NCI-H2029 treated with DMSO at 0.1 percent for 48 hours (cell line): ENCODE data around the gene GABPB2.
A peak's percentile ranks its signal among the peaks of the same experiment; 100 is the strongest.
"Not testable (repeated sequence)": the region's sequence is repeated elsewhere in the genome, so short reads cannot be mapped to it uniquely, and the experiment has no call there.

Source experiments
- DNase-seq: peaks from one replicate; lab custom pipeline; 2025; lab: John Stamatoyannopoulos, UW

Gene GABPB2

DNA sequence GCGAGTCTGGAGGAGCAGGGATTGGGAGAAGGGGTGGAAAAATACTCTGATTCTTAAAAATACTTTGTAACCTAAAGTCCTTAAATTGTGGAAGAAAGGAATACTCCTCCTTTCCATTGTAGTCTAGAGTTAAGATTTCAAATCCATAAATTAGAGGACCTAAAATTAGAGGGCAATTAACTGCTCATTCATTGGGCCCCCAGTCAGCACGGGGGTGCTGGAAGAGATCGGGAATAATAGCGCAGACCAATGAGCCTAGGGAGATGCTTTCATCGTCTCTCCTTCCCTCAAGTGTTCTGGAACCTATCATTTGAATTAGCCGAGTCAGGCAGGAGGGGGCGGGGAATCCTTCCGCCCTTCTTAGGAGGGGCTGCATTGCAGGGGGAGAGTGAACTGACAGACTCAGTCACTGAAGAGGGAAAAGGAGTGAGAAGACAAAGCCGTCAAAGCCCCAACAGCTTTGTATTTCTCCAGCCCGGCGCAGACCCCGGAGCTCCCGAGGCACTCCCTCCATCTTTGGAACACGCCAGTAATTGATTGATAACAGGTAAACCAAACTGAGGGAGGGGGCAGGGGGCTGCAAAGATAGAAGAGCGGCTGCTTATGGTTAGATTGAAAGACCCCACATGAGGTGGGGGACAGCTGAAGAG lies 10.4 kb upstream of the GABPB2 start, which contains the start of gene MLLT11:
MLLT11 (plus strand) TSS at position 391 of the 650 bp plus-strand sequence. CDS start 6,828 bp downstream, outside the sequence.
- DNase-seq, result no peak

DNA sequence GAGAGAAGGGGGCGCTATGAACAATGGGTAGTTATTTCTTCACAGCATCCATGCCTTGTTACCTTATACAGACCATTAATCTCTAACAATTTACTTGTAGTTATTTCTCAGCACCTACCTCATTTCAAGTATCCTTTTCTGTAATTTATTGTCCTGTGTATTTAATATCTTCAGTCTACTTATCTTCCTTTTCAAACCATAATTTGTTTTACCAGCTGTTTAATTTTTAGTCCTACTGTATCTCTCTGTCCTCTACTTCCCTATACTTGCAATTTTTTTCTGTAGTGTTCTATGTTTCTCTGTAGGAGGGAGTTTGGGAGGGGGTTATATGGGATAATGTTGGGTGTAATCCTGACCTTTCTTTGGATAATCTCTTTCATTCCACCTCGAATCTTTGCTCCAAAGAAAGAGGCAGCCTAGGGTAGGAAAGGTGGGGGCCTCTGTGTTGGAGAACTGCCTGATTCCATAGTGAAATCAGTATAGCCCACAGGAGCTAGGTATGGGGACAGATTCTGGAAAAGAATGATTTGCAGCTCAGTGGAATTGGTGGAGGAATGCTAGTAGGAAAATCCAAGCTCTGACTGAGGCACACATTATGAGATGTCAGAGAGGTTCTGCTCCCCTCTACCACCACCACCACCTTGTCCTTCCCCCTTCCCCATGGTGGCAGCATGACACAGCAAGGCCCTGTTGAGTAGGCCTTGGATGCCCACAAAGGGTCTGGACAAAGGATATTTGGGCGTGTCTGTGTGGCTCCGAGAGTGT lies 9.7 kb upstream of the GABPB2 start:
- no peak for DNase-seq

DNA sequence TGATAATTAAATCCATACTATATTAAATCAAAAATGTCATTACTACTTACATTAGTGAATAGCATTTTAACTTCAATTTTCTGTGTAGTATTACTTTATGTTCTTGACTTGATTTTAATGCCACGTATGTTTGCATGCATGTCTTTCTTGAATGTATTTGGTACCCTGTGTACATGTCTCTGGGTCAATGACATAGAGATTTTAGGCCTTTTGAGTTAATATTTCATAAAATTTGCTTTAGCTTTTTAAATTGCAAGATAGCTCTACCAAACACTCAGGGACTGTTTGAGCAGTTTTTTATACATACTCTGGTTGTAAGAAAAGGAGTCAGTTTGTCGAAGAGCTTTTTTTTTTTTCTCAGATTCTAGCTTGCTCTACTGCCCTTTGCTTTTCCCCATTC lies 8.9 kb upstream of the GABPB2 start:
- DNase-seq, result no peak

DNA sequence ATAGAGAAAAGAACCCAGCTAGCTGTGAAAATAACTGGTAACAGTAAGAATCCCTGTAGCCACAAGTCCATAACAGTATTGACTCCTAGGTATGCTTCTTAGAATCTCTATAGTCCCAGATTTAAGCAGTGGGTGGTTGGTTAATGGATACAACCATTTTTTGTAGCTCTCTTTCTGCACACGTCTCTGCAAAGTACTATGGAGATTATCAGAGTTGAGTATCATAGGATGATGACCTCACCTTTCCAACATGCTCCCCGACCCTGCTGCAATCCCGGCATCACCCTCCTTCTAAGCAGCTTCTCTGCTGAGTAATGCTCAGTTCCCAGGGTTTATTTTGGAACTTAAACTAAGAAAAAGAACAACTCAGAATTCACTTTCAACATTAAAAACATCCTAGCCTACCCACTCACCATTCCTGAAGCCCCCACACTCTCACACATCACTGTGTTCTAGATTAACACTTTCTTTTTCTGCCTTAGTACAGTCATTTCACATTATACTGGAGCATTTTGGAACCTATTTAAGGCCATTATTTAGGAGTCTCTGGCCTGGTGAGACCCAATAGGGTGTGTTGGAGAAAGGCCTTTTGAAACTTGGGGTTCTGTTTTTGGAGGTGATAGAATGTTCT lies 7.7 kb upstream of the GABPB2 start:
- no peak for DNase-seq

DNA sequence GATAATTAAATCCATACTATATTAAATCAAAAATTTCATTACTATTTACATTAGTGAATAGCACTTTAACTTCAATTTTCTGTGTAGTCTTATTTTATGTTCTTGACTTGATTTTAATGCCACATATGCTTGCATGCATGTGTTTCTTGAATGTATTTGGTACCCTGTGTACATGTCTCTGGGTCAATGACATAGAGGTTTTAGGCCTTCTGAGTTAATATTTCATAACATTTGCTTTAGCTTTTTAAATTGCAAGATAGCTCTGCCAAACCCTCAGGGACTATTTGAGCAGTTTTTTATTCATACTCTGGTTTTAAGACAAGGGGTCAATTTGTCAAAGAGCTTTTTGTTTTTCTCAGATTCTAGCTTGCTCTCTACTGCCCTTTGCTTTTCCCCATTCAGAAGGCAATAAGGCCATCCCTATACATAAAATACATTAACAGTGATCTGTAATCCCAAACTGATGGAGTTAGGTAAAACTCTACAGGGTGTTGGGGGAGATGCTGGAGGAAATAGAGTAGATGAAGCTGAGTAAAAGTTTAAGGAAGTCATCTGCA lies 5.4 kb upstream of the GABPB2 start:
- no peak for DNase-seq

DNA sequence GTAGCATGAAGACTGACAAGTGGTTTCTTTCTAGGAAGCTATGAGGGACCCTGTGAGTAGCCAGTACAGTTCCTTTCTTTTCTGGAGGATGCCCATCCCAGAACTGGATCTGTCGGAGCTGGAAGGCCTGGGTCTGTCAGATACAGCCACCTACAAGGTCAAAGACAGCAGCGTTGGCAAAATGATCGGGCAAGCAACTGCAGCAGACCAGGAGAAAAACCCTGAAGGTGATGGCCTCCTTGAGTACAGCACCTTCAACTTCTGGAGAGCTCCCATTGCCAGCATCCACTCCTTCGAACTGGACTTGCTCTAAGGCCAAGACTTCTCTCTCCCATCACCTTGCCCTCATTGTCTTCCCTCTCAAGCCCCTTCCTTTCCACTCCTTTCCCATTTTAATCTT lies 3.4 kb upstream of the GABPB2 start:
- DNase-seq, result no peak

DNA sequence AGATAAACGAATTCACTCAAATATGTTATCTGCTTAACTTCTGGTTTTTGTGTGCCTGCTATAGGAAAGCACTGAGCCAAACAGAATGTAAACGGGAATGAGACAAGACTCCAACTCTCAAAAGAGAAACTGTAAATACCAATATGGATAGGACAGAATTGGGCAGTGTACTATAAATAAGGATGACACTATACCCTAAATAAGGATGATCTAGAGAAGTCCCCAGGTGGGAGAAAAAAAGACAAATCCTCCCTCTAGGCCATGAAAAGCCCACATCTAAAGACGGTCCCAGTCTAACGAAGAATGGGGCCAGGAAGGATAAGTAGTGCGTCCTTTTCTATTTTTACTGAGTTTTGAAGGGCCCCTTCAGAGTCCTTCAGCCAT lies 1.5 kb upstream of the GABPB2 start:
- DNase-seq, result no peak

DNA sequence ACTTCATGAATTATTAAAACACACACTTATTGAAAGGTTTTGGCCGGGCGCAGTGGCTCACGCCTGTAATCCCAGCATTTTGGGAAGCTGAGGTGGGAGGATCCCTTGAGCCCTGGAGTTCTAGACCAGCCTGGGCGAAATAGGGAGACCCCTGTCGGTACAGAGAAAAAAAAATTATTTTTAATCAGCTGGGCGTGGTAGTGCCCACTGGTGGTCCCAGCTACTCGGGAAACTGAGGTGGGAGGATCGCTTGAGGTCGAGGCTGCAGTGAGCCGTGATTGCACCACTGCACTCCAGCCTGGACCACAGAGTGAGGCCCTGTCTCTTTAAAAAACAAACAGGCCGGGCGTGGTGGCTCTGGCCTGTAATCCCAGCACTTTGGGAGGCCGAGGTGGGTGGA lies 1.7 kb downstream of the GABPB2 start:
- no peak for DNase-seq

DNA sequence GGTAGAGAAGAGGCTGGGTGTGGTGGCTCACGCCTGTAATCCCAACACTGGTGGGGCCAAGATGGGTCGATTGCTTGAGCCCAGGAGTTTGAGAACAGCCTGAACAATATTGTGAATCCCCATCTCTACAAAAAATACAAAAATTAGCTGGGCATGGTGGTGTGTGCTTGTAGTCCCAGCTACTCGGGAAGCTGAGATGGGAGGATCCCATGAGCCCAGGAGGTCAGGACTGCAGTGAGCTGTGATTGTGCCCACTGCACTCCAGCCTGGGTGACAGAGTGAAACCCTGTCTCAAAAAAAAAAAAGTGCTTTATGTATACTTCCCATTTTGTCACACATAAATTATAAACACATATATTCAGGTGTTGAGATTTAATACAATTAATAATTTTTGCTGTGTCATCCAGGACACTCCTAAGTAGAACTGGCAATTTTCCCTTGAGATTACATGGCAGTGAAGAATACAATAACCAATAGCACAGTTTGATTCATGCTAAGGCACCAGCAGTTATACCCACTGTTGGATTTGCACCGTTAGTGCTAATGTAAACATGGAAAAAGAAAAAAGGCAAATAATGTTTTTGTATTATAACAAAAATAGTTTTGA lies 15.5 kb downstream of the GABPB2 start:
- no peak for DNase-seq

DNA sequence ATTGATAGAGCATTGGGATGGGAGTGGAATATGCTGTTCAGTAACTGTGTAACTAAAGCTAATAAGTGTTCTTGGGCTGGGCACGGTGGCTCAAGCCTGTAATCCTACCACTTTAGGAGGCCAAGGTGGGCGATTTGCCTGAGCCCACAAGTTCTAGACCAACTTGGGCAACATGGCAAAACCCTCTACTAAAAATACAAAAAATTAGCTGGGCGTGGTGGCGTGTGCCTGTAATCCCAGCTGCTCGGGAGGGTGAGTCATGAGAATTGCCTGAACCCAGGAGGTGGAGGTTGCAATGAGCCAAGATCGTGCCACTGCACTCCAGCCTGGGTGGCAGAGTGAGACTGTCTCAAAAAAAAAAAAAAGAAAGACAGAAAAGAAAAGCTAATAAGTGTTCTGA lies 26.9 kb downstream of the GABPB2 start:
- DNase-seq, result not testable (repeated sequence)

DNA sequence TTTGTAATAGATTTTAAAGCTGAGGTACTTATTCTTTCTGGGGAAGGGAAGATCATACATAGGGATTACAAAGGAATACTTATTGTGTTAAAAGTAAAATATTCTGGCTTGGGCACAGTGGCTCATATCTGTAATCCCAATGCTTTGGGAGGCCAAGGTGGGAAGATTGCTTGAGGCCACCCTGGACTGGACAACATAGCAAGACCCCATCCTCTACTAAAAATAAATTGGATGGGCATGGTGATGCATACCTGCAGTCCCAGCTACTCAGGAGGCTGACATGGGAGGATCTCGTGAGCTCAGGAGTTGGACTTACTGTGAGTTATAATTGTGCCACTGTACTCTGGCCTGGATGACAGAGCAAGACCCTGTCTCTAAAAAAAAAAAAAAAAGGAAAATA lies 27.6 kb downstream of the GABPB2 start:
- DNase-seq, result no peak

DNA sequence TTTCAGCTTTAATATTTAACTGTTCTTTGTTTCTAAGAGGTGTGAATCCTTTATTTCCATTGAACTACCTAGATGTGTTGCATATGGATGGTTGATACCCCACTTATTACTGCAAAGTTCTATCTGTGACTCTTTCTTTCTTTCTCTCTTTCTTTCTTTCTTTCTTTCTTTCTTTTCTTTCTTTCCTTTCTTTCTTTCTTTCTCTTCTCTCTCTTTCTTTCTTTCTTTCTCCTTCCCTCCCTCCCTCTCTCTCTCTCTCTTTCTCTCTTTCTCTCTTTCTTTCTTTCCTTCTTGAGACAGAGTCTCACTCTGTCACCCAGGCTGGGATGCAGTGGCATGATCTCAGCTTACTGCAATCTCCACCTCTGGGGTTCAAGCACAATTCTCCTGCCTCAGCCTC lies 34.1 kb downstream of the GABPB2 start:
- no peak for DNase-seq

DNA sequence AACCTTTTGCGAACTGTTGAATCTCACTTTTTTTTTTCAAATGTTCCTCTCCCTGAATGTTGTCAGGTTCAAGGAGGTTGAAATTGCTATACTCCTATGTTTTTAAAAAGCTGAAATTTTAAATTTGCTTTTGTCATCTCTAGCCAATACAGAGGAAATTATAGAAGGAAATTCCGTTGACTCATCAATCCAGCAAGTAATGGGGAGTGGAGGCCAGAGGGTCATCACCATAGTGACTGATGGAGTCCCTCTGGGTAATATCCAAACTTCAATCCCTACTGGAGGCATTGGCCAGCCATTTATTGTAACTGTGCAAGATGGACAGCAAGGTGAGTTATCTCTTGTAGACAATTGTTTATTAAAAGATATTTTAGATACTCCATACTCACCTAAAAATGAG lies 36.3 kb downstream of the GABPB2 start:
- no peak for DNase-seq

DNA sequence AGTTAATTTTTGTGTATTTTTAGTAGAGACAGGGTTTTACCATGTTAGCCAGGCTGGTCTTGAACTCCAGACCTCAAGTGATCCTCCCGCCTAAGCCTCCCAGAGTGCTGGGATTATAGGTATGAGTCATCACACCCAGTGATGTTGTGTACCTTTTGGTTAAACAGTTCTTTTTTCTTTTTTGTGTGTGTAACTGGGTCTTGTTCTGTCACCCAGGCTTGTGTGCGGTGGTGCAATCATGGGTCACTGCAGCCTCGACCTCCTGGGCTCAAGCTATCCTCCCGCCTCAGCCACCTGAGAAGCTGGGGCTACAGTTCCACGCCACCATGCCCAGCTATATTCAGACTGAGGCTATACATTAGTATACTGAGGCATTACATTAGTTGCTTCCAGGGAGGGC lies 37.8 kb downstream of the GABPB2 start:
- DNase-seq, result no peak

DNA sequence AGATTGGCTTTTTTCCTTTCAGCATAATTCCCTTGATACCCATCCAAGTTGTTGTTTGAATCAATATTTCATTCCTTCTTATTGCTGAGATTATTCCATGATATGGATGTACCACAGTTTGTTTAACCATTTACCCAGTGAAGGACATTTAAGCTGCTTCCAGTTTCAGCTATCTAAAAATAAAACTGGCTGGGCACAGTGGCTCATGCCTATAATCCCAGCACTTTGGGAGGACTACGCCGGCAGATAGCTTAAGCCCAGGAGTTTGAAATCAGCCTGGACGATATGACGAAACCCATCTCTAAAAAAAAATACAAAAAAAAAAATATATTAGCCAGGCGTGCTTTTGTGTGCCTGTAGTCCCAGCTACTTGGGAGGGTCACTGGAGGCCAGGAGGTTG lies 43.3 kb downstream of the GABPB2 start:
- DNase-seq, result no peak

DNA sequence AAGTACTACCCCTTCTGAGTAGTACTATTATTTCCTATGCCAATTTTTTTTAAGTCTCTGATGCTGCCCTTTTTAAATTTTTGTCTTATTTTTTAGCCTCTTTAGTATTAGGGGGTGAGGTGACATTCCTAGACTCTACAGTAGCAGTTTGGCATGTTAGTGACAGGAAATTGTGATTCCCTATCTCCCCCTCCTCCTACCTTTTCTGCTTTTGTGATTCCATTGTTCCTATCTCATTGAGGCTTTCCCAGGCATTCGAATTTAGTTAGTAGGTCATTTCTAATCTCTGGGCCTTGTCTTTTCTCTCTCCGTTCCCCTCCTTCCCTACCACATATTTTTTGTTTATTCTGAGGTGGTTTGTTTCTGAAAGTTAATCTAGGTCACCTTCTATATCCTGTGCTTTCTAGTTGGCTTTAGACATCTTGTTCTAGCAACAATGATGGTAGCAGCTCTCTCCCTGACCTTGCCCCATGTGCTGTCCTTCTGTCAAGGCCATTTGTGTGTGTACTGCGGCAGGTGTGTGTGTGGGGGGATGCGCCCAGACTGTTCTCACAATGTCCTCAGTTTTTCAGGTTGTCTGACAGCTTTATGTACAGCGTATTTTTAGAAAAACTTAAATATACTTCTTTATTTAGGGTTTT lies 54.3 kb downstream of the GABPB2 start:
- DNase-seq, result no peak

DNA sequence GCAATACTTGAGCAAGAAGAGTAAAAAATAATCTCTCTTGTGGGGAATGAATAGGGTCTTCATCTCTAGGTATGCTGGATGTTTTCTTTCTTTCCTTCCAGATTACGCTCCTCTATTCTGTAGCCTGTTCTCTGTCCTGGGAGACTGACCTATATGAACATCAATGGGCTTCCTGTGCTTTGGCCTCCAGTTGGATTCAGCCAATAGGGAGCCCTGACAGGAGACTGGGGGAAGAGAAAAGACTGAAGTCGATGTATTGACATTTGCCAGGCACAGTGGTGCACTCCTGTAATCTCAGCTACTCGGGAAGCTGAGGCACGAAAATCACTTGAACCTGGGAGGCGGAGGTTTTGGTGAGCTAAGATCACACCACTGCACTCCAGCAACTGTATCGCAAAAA lies 58.2 kb downstream of the GABPB2 start:
- DNase-seq, result no peak

DNA sequence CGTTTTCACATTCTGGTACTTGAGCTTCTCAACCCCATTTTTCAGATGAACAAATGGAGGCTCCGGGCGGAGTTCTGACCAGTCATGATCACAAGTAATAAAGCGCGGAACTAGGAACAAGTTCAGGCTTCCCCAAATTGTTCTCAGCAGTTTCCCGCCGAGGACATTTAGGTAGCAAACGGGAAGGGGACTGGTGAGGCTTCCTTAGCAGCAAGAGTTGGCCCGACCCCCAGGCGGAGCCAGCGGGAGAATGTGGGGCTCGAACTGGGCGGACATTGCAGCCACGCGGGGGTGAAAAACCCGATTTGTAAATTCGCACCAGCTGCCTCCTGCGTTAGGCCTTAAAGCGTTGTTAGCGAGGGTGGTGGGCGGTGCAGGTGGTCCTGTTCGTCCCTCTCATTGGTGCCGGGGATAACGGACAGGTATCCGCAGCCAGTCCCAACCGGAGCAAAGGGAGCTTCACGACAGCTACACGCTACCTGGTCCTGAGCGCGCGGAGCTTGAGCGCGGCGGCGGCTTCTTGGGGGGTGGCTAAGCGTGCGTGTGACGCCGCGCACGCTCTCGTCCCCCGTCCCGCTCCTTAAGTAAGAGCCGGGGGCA lies 60.5 kb downstream of the GABPB2 start:
- DNase-seq, result peak; percentile 69

DNA sequence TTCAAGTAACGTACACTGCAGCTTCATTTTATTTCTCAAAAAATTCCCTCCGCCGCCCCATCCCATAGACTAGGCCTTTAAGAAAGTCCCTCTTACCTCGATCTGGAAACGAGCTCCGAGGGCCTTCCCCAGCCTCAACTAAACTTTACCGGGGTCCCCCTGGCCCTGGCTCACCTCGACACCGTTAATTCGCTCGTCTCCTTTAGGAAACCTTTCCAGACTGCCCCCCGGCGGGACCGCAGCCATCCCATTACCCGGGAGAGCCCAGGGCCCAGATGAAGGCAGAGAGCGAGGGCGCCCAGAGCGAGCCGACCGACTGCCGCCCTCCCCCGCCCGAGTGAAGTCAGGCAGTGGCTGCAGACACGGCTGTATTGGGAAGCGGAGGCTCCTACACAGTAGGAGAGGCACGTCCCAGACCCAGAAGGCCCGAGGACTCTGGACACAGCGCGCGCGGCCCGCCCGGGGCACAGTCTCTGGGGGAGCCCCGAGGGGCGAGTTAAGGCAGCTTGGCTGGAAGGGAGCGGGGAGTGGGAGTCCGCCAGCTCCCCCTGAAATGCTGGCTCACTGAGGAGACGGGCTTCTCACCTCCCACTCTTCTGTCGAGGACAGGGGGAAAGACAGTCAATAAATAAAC lies 61.3 kb downstream of the GABPB2 start:
- no peak for DNase-seq

DNA sequence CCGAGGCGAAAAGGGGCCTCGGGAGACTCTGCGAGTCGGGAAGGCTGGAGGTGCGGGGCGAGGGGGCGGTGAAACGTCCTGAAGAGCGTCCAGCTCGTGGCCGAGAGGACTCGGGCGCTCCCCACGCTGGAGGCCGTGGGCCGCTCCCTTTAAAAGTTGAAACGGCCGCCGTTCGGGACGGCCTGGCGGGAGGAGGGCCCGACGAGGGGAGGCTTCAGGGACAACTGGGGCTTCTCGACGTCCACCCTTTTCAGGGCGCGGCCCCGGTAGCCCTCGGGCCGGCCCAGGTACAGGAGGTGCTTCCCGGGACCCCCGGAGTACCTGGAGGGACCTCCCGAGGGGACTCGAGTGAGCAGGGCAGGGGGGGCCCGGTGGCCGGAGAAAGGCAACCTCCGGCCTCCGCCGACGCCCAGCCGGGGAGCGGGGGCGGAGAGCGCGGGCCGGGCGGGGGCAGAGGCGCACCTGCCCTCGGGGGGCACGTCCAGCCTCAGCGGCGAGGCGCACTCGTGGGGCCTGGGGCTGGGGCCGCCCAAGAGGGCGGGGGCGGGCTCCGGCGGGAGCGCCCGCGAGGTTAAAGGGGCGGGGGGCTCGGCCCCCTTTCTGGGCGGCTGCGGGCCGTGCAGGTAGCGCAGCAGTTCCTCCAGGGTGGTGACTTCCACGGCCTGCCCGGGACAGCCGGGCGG lies 61.9 kb downstream of the GABPB2 start:
- DNase-seq, result no peak
